SK-N-SH (cell line): ENCODE results near the gene GOLGA3. TPM values are rescaled to one million over a fixed set of nuclear protein-coding genes. Genes with fewer than 3 reads are reported as not detected.

Source experiments
- CTCF ChIA-PET: fragments of 300-600, 350-600 bp; formaldehyde crosslinking; extraction: SDS; loops from one replicate; lab custom pipeline; 2021; lab: Yijun Ruan, JAX
- POLR2A ChIA-PET: fragments of 350-600 bp; sonication (Branson Sonifier 250); formaldehyde crosslinking; extraction: SDS; loops from one replicate; lab custom pipeline; 2020; ENCODE audit warnings: antibody characterized with exemption, inconsistent platforms; lab: Yijun Ruan, JAX
- DNase-seq: peaks from one replicate; pipeline ENCODE4 v3.0.0; 2012
- H2AFZ ChIP-seq: fragments of 200-600 bp; sonication (generic); 2 replicates; pipeline ENCODE4 v1.8.1; 2016; ENCODE audit warnings: antibody characterized with exemption, mild to moderate bottlenecking, low read depth
- H3F3A ChIP-seq: fragments of 200-600 bp; sonication (generic); replicated peaks from 2 replicates; pipeline ENCODE3; 2016; ENCODE audit warnings: antibody characterized with exemption, mild to moderate bottlenecking; ENCODE audit not compliant: insufficient read depth
- H3K27ac ChIP-seq, 2 experiments: fragments of 200-500 bp in 1 of 2; fragments of 200-600 bp in 1 of 2; sonication (Bioruptor generic) in 1 of 2; sonication (generic), shearing (Covaris generic) in 1 of 2; 2 replicates each; pipeline versions ENCODE4 v1.5.1 to v1.6.1; 2014 to 2016; ENCODE audit warnings: low read depth in 2 of 2, inconsistent platforms in 1 of 2, low read length in 1 of 2, mild to moderate bottlenecking in 1 of 2, mixed read lengths in 1 of 2
- H3K27me3 ChIP-seq: fragments of 200-600 bp; sonication (generic), shearing (Covaris generic); 2 replicates; pipeline ENCODE4 v1.6.1; 2016; ENCODE audit warnings: mixed run types; ENCODE audit not compliant: insufficient read depth
- H3K36me3 ChIP-seq, 2 experiments: fragments of 200-500 bp in 1 of 2; fragments of 200-600 bp in 1 of 2; sonication (Bioruptor generic) in 1 of 2; sonication (generic) in 1 of 2; replicated peaks in 1 of 2; 2 replicates each; pipeline versions ENCODE3 to v1.5.1; 2014 to 2016; ENCODE audit warnings: low read length in 1 of 2, mild to moderate bottlenecking in 1 of 2; ENCODE audit not compliant: insufficient read depth in 2 of 2, control insufficient read depth in 1 of 2
- H3K4me1 ChIP-seq, 2 experiments: fragments of 200-500 bp in 1 of 2; fragments of 200-600 bp in 1 of 2; sonication (Bioruptor generic) in 1 of 2; sonication (generic), shearing (Covaris generic) in 1 of 2; 2 replicates each; pipeline versions ENCODE4 v1.5.1 to v1.6.1; 2014 to 2016; ENCODE audit warnings: low read depth in 1 of 2, low read length in 1 of 2, mixed run types in 1 of 2; ENCODE audit not compliant: insufficient read depth in 2 of 2, control insufficient read depth in 1 of 2
- H3K4me2 ChIP-seq: fragments of 200-600 bp; sonication (generic), shearing (Covaris generic); 2 replicates; pipeline ENCODE4 v1.6.1; 2017; ENCODE audit warnings: mixed run types
- H3K4me3 ChIP-seq, 2 experiments: fragments of 200-500 bp in 1 of 2; fragments of 200-600 bp in 1 of 2; sonication (Bioruptor generic) in 1 of 2; sonication (generic), shearing (Covaris generic) in 1 of 2; 2 replicates each; pipeline versions ENCODE4 v1.5.1 to v1.8.1; 2014 to 2016; ENCODE audit warnings: low read depth in 2 of 2, inconsistent platforms in 1 of 2, low read length in 1 of 2, mild to moderate bottlenecking in 1 of 2, mixed read lengths in 1 of 2, moderate library complexity in 1 of 2
- H3K79me2 ChIP-seq: fragments of 200-600 bp; sonication (generic); 2 replicates; pipeline ENCODE4 v1.8.1; 2017; ENCODE audit warnings: mild to moderate bottlenecking; ENCODE audit not compliant: insufficient read depth
- H3K9ac ChIP-seq: fragments of 200-600 bp; sonication (generic); 2 replicates; pipeline ENCODE4 v1.6.1; 2017; ENCODE audit warnings: mixed run types
- H3K9me2 ChIP-seq: fragments of 200-600 bp; sonication (generic); 2 replicates; pipeline ENCODE4 v1.6.1; 2017; ENCODE audit warnings: mixed run types
- H3K9me3 ChIP-seq: fragments of 200-600 bp; sonication (generic); 2 replicates; pipeline ENCODE4 v1.6.1; 2017; ENCODE audit warnings: mixed run types, mild to moderate bottlenecking, moderate library complexity
- H4K20me1 ChIP-seq: fragments of 200-600 bp; sonication (generic); 2 replicates; pipeline ENCODE4 v1.6.1; 2017; ENCODE audit warnings: mild to moderate bottlenecking, mixed run types; ENCODE audit not compliant: insufficient read depth
- EZH2phosphoT487 ChIP-seq: fragments of 200-600 bp; sonication (generic); IDR thresholded peaks from 2 replicates; pipeline ENCODE4 v1.6.1; 2017; ENCODE audit warnings: low read depth, mixed run types, mild to moderate bottlenecking, antibody characterized with exemption, moderate library complexity, borderline replicate concordance
- FOSL2 ChIP-seq: IDR thresholded peaks from 2 replicates; pipeline ENCODE4 v1.4.0; 2012; ENCODE audit warnings: low read depth, mild to moderate bottlenecking, moderate library complexity, borderline replicate concordance
- FOXM1 ChIP-seq: IDR thresholded peaks from 2 replicates; pipeline ENCODE4 v1.4.0; 2012; ENCODE audit warnings: low read depth, mild to moderate bottlenecking
- JUND ChIP-seq: IDR thresholded peaks from 2 replicates; pipeline ENCODE4 v1.4.0; 2012
- MXI1 ChIP-seq: IDR thresholded peaks from 2 replicates; pipeline ENCODE4 v1.6.1; 2012; ENCODE audit warnings: mild to moderate bottlenecking, low read depth, low read length, improper control_type of control experiment
- NFIC ChIP-seq: IDR thresholded peaks from 2 replicates; pipeline ENCODE4 v1.4.0; 2012; ENCODE audit warnings: borderline replicate concordance
- NRF1 ChIP-seq: IDR thresholded peaks from 2 replicates; pipeline ENCODE4 v1.6.1; 2012; ENCODE audit warnings: low read depth, mild to moderate bottlenecking, low read length
- POLR2AphosphoS5 ChIP-seq: IDR thresholded peaks from 2 replicates; pipeline ENCODE4 v1.6.1; 2012; ENCODE audit warnings: low read depth, low read length
- RCOR1 ChIP-seq: fragments of 150-350 bp; IDR thresholded peaks from 2 replicates; pipeline ENCODE4 v1.6.1; 2017; ENCODE audit warnings: antibody characterized with exemption, low read length
- RFX5 ChIP-seq: IDR thresholded peaks from 2 replicates; pipeline ENCODE4 v1.6.1; 2012; ENCODE audit warnings: mild to moderate bottlenecking, improper control_type of control experiment, low read length
- RXRA ChIP-seq: IDR thresholded peaks from 2 replicates; pipeline ENCODE4 v1.4.0; 2012; ENCODE audit warnings: low read depth, mild to moderate bottlenecking, borderline replicate concordance
- SIN3A ChIP-seq: IDR thresholded peaks from 2 replicates; pipeline ENCODE4 v1.6.1; 2012; ENCODE audit warnings: low read depth, mild to moderate bottlenecking, low read length, moderate library complexity, borderline replicate concordance
- YY1 ChIP-seq: IDR thresholded peaks from 2 replicates; pipeline ENCODE4 v1.4.0; 2012; ENCODE audit warnings: low read depth, mild to moderate bottlenecking
- WGBS: methylation state at CpG from one replicate; pipeline ENCODE4 v1.1.6; 2017; ENCODE audit warnings: low lambda C conversion rate; 5-methylcytosine and 5-hydroxymethylcytosine counted together
- polyA plus RNA-seq, 3 experiments: library from polyadenylated mRNA; depleted of rRNA; stranded (reverse); fragments of >200 nt; gene quantifications; 2 replicates each; pipeline ENCODE4 v1.2.3, GENCODE V29; 2012
- TF ChIP-seq, protein P1 (sequence below): IDR thresholded peaks from 2 replicates; pipeline ENCODE4 v1.4.0; 2012; ENCODE audit warnings: low read depth, borderline replicate concordance
- TF ChIP-seq, protein P2 (sequence below): IDR thresholded peaks from 2 replicates; pipeline ENCODE4 v1.4.0; 2012; ENCODE audit warnings: low read depth, borderline replicate concordance
- TF ChIP-seq, protein P3 (sequence below): IDR thresholded peaks from 2 replicates; pipeline ENCODE4; 2012
- TF ChIP-seq, protein P4 (sequence below): fragments of 150-350 bp; IDR thresholded peaks from 2 replicates; pipeline ENCODE4 v1.6.1; 2016; ENCODE audit warnings: mild to moderate bottlenecking, low read depth, low read length

Gene GOLGA3
- polyA plus RNA-seq, 1 of the 3 experiments (the other 2 are of a cell fraction) = 16.9 TPM

DNA sequence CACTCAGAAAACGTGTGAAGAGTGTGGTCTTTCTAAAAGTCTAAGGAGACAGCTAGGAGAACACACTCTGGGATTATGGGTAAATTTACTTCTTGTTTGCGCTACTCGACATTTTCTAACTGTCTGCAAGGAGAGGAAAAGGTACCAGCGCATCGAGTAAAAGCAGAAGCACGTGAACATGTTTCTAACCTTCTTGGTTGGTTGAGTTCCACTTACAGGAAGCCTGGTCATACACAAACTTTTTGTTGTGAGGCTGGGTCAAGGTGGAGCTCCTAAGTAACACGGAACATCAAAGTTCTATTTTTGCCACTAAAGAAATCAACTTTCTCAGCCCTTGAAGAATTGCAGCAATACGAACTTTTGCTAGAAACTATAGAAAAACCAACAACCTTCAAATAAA is 87.0 kb downstream of the GOLGA3 start:
- no peak for DNase-seq
- peaks cover 38% of the 10 kb centered on the region; the same call in 1 of the 2 replicates for H4K20me1 ChIP-seq
- H2AFZ ChIP-seq = no peak overlapping the region
- H3K9ac ChIP-seq = no peak overlapping the region
- no peak overlapping the region for H3K27ac ChIP-seq
- H3K36me3 ChIP-seq = peaks cover 50 to 75% of the 10 kb centered on the region in 2 experiments
- no peaks in the 10 kb centered on the region for H3K27me3 ChIP-seq
- H3K79me2 ChIP-seq = peaks cover 75% of the 10 kb centered on the region
- no peaks in the 10 kb centered on the region for H3K9me3 ChIP-seq
- no peaks in the 10 kb centered on the region for H3K9me2 ChIP-seq
- H3F3A ChIP-seq = peaks cover 13% of the 10 kb centered on the region
- 90% methylated on average over 8 of the region's 8 CpGs for WGBS
- no peak overlapping the region for H3K4me2 ChIP-seq
- ChIA-PET CTCF (no interaction called here), POLR2A (no interaction called here)
- no peak overlapping the region for H3K4me3 ChIP-seq
- TF ChIP-seq POLR2AphosphoS5 = no peak
- TF ChIP-seq RCOR1 = no peak
- TF ChIP-seq RXRA = no peak
- TF ChIP-seq SIN3A = no peak
- TF ChIP-seq, protein P1, sequence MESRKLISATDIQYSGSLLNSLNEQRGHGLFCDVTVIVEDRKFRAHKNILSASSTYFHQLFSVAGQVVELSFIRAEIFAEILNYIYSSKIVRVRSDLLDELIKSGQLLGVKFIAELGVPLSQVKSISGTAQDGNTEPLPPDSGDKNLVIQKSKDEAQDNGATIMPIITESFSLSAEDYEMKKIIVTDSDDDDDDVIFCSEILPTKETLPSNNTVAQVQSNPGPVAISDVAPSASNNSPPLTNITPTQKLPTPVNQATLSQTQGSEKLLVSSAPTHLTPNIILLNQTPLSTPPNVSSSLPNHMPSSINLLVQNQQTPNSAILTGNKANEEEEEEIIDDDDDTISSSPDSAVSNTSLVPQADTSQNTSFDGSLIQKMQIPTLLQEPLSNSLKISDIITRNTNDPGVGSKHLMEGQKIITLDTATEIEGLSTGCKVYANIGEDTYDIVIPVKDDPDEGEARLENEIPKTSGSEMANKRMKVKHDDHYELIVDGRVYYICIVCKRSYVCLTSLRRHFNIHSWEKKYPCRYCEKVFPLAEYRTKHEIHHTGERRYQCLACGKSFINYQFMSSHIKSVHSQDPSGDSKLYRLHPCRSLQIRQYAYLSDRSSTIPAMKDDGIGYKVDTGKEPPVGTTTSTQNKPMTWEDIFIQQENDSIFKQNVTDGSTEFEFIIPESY = no peak
- no peak for TF ChIP-seq EZH2phosphoT487
- TF ChIP-seq NFIC = no peak
- TF ChIP-seq, protein P2, sequence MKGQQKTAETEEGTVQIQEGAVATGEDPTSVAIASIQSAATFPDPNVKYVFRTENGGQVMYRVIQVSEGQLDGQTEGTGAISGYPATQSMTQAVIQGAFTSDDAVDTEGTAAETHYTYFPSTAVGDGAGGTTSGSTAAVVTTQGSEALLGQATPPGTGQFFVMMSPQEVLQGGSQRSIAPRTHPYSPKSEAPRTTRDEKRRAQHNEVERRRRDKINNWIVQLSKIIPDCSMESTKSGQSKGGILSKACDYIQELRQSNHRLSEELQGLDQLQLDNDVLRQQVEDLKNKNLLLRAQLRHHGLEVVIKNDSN = no peak
- TF ChIP-seq, protein P3, sequence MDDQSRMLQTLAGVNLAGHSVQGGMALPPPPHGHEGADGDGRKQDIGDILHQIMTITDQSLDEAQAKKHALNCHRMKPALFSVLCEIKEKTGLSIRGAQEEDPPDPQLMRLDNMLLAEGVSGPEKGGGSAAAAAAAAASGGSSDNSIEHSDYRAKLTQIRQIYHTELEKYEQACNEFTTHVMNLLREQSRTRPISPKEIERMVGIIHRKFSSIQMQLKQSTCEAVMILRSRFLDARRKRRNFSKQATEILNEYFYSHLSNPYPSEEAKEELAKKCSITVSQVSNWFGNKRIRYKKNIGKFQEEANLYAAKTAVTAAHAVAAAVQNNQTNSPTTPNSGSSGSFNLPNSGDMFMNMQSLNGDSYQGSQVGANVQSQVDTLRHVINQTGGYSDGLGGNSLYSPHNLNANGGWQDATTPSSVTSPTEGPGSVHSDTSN = no peak
- no peak for TF ChIP-seq YY1
- TF ChIP-seq NRF1 = no peak
- no peak for TF ChIP-seq JUND
- no peak for TF ChIP-seq RFX5
- no peak for TF ChIP-seq FOXM1
- TF ChIP-seq FOSL2 = no peak
- TF ChIP-seq MXI1 = no peak
- TF ChIP-seq, protein P4, sequence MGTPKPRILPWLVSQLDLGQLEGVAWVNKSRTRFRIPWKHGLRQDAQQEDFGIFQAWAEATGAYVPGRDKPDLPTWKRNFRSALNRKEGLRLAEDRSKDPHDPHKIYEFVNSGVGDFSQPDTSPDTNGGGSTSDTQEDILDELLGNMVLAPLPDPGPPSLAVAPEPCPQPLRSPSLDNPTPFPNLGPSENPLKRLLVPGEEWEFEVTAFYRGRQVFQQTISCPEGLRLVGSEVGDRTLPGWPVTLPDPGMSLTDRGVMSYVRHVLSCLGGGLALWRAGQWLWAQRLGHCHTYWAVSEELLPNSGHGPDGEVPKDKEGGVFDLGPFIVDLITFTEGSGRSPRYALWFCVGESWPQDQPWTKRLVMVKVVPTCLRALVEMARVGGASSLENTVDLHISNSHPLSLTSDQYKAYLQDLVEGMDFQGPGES = no peak
- no peaks in the 10 kb centered on the region for H3K4me1 ChIP-seq
